Measurements from ENCODE around the gene BAG1.

DNA sequence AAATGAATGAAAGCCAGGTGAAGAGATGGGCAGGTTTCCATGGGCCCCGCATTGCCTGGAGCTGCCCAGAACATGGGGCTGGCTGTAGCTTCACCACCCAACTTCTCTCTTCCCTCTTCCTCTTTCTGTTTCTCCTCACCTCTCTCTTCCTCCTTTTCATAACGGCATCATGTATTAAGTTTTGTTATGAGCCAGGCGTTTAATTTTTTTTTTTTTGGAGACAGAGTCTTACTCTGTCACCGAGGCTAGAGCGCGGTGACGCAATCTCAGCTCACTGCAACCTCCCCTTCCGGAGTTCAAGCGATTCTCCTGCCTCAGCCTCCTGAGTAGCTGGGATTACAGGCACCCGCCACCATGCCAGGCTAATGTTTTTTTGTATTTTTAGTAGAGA lies 37.5 kb downstream of the BAG1 start:
- TF ChIP-seq FOXA1 (IDR thresholded peaks at IDR 0.05): no peak
- no peak for TF ChIP-seq ARNT (IDR thresholded peaks at IDR 0.05)
- no peak for TF ChIP-seq FOXM1 (IDR thresholded peaks at IDR 0.05; ENCODE audit: borderline replicate concordance)
- no peak for TF ChIP-seq TARDBP (IDR thresholded peaks at IDR 0.05)
- no peak for TF ChIP-seq SUZ12 (IDR thresholded peaks at IDR 0.05)
- no peak for TF ChIP-seq BHLHE40 (IDR thresholded peaks at IDR 0.05; ENCODE audit: borderline replicate concordance)
- TF ChIP-seq ELF4 (IDR thresholded peaks at IDR 0.05): no peak
- TF ChIP-seq SP1 (IDR thresholded peaks at IDR 0.05): no peak
- no peak for TF ChIP-seq HDGF (IDR thresholded peaks at IDR 0.05; ENCODE audit: borderline replicate concordance)
- TF ChIP-seq CTBP1 (IDR thresholded peaks at IDR 0.05; ENCODE audit: borderline replicate concordance): no peak
- no peak for TF ChIP-seq LEF1 (IDR thresholded peaks at IDR 0.05; ENCODE audit: borderline replicate concordance)

Data from HEK293T (cell line).